Hepatic stellate cell (primary cell): Measurements from ENCODE around the gene BACH2.

Experiments
- DNase-seq: peaks from one replicate; pipeline ENCODE4 v3.0.0; 2011; ENCODE audit warnings: low spot score

BACH2 gene

DNA sequence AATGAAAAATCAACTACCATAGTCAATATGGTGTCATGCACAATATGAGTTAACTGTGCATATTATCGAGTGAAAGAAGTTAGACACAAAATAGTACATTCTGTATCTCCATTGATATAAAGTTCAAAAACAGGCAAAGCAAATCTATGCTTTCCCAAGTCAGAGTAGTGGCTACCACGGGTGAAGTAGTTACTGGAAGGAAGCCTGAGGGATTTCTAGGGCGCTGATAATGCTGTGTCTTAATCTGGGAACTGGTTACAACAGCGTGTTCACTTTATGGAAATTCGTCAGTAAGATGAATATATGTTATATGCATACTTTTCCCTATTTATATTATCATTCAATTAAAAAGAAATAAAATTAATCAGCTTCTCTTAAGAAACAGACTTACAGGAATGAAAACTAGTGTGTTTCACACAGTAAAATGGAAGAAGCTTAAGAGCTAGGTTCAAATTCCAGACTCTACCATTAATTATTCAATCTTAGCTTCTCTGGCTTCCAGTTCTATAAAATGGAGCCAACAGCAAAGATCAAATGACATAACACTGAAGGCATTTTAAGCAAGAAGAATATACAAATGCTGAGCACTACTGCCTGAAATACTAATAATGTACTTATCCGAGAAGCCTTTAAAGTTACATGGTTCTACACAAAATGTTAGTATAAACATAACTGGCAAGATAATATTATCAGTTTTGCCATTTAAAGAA, 19.2 kb downstream of the BACH2 start:
- no peak for DNase-seq

DNA sequence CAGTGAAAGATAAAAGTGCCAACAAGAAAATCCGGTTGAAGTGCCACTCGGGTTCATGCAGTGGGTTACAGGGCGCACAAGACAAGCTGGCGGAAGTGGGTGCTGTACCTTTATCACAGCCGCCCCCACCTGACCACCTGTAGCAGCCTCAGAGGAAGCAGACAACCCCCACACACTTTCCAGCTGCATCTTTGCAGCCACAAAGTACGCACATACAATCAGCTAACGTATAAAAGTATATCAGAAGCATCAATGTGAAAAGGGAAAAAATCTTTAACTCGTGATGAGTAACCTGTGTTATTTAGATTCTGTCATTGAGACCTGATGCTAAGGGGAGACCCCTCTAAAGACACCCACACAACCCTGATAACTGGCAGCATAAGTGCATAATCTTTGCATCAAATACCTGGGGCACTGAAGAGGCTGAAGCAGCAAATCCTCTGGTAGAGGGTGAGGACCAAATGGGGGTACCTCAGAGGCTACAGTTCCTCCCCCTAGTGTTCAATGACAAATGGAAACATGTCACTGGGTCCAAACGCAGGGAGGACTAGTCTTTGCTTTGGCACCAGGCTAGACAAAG, 22.1 kb downstream of the BACH2 start:
- no peak for DNase-seq

DNA sequence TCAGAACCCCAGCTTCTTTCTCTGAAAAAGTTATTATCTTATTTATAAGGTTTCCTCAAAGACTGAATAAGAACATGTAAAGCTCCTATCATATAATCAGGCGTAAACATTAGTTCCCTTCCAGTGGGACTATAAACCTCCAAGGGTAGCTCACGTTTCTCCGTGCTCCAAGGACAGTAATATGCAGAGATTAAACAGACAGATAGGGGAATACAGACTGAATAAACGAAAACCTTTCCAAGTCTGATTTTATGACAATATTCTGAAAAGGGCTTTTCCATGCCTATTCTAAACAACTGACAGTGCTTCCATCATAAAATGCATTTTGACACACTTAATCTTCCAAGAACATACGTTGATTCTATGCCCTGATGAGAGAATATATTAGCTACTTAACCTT, 22.8 kb downstream of the BACH2 start:
- DNase-seq, result no peak

GRCh38 chr6:90272895-90273294, 23.7 kb downstream of the BACH2 start:
- no peak for DNase-seq

- DNase-seq, result no peak
Measured at GRCh38 chr6:90271831-90272230, 24.8 kb downstream of the BACH2 start.

DNA sequence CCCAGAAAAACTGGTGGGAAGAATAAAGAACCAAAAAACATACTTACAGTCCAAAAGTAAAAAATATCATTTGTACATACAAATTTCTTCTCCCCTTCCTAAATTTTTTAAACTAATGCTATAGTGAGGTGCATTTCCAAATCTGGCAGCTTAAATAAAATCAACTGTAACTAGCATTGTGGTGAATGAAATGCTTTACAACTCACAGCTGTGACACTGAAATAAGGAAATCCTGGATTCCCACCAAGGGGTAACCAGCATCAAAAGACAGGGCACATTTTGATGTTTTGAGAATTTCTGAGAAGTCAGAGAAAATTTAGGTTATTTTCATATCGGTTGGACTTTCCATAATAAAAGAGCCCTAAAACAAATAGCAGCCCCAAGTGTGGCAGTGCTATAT, 27.3 kb downstream of the BACH2 start:
- DNase-seq, result no peak

DNA sequence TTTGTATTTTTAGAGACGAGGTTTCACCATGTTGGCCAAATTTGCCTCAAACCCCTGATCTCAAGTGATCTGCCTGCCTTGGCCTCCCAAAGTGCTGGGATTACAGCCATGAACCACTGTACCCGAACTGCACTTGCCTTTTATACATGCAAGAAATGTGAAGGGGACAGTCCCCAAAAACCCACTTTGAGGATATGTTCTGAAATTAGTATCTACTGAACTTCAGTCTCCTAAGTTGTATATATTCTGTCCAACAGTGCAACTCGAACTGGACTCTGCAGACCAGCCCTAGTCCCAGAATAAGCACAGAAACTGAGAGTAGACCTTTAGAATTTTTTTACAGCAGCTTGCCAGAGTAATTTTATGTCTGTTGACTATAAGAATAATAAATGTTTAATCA, 28.5 kb downstream of the BACH2 start:
- no peak for DNase-seq

- no peak for DNase-seq
Measured at GRCh38 chr6:90266905-90267621, 29.6 kb downstream of the BACH2 start.

DNA sequence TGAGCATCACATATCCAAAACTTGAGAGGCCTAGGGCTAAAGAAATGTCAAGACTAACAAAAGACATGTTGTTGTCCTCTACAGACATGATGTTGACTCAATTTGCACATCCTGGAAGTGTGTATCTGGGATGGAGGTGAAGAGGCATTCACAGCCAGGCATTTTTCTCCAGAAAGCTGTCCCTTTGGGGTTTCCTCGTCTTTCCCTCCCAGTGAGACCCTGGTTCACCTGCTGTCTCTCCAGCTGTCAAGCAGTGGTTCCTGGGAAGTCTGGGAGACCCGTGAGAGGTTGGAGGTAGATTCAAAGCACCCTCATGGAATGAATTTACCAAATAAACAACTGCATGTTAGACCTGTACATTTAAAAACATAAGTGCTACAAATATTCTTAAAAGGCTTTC, 32.1 kb downstream of the BACH2 start:
- no peak for DNase-seq

DNA sequence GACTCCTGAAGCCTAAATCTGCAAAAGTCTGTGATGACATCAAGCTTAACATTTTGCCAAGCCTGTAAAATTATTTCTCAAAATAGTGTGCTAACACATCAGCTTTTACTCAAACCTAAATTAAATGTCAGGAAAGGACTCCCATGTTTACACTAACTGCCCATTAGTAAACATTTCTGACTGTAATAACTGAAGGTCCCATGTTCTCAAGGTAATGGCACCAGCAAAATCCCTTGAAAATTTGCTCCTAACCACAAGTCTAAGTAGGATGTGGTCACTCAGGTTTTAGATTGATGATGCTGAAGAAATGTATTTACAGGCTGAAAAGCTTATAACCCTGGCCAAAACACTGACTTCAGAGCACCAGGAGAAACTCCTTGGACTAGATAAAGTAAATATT, 33.0 kb downstream of the BACH2 start:
- DNase-seq, result no peak

- no peak for DNase-seq
Measured at GRCh38 chr6:90261801-90262200, 34.8 kb downstream of the BACH2 start.

DNA sequence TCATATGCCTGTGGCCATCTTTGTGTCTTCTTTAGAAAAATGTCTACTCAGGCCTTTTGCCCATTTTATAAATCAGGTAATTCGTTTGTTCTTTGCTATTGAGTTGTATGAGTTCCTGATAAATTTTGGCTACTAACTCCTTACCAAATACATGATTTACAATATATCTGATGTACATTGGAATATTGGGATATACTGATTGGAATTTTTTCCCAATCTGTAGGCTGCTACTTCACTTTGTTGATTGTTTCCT, 39.2 kb downstream of the BACH2 start:
- no peak for DNase-seq

DNA sequence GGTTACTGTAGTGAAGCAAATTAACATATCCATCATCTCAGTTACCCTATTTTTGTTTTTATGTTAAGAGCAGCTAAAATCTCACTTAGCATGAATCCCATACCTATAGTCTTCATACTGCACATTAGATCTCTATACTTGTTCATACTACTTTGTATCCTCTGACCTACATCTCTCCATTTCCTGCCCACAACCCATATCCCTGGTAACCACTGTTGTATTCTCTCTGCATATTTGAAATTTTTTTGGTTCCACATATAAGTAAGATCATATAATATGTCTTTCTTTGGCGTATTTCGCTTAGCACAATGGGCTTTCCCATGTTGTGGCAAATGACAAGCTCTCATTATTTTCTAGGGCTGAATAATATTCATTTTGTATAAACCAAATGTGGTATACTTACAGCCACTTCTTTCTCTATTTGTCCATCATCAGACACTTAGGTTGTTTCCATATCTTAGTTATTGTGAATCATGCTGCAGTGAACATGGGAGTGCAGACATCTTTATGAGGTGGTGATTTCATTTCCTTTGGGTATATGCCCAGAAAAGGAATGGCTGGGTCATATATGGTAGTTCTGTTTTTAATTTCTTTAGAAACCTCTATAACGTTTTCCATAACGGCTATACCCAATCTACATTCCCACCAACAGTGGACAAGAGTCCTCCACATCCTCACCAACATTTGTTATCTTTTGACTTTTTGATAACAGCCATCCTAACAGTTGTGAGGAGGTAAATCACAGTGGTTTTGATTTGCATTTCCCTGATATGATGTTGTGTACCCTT, 39.8 kb downstream of the BACH2 start:
- DNase-seq, result no peak

DNA sequence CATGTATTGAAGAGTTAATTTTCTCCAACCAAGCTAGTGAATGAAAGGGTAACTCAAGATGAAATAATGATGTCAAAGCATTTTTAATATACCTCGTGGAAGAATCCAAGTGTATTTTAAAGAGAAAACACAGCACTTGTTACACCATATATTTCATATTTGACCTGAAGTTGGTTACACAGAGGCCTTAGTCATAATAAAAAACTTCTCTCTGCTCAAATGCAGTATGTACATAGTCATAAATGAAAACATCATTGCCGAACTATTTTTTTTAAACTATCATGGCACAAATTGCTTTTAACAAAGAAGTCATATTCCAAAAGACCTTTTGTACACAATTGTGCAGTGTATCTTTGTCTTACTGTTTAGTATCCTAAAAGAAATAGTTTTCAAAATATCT, 43.0 kb downstream of the BACH2 start:
- no peak for DNase-seq

- DNase-seq, result no peak
Measured at GRCh38 chr6:90251295-90251992, 45.2 kb downstream of the BACH2 start.

DNA sequence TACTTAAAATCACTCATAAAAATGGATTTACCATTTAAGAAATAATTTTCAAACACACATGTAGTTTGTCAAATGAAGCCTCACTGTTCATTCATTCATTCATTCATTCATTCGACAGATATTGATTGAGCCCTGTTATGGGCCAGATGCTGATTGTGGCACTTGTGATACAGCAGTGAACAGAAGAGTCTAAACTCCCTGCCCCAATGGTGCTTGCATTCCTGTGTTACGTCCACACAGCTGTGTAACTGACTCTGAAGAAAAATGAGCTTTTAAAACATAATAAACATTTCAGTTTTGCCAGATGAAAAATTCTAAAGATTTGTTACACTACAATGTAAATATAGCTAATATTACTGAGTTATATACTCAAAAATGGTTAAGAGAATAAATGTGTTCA, 46.2 kb downstream of the BACH2 start:
- no peak for DNase-seq

DNA sequence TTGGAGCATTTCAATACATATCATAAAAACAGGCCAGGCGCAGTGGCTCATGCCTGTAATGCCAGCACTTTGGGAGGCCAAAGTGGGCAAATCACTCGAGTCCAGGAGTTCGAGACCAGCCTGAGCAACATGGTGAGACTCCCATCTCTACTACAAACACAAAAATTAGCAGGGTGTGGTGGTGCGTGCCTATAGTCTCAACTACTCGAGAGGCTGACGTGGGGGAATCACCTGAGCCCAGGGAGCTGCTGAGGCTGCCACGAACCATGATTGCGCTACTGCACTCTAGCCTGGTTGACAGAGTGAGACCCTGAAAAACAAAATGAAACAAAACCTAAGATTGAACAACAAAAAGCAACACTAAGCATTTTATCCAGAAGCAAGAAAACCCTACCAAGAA, 47.2 kb downstream of the BACH2 start:
- no peak for DNase-seq

GRCh38 chr6:90249034-90249433, 47.6 kb downstream of the BACH2 start:
- no peak for DNase-seq

DNA sequence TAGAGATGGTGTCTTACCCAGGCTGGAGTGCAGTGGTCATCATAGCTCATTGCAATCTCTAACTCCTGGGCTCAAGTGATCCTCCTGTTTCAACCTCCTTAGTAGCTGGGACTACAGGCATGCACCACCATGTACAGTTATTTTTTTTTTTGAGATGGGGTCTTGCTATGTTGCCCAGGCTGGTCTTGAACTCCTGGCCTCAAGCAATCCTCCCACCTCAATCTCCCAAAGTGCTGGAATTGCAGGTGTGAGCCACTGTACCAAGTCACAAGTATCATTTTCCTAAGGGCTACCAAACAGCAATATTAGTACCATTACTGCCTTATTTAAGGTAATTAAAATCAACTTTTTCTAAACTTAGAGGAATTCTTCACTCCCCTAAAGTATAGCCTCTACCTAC, 49.4 kb downstream of the BACH2 start:
- DNase-seq, result no peak

GRCh38 chr6:90241229-90241880, 55.3 kb downstream of the BACH2 start:
- DNase-seq, result no peak

DNA sequence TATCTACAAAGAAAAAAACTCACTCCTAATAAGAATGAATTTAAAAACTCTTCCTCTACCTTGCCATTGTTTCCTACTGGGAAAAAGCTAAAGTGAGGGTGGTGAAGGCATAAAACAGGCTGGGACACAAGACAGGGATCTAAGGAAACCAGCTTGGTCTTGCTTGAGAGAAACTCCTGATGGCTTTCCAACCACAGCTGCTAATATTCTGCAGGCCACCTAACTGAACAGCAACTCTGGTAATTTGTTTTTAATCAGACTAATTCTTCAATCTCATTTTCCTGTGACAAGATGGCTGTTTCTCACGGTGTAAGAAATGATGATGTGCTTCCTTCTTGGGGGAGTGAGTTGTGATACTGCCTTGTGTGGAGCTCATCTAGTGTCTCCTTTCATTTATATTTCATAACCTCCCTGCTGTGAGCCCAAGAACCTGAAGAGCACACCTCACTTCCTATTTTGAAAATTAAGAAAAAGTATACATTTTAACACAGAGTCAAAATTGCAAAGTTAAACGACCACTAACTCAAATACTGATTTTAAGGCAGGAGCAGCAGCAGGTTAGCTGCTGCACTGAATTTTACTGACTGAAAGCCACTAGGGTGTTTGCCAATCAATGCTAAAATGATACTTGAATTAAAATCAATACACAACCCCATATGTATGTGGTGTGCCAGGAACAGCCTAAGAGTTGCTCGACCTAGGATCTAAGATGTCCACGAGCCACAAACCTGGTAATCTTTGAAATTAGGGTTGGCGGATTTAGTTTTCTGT, 58.0 kb downstream of the BACH2 start:
- no peak for DNase-seq
